Activated CD8-positive, alpha-beta memory T cell treated with anti-CD3 and anti-CD28 coated beads, Interleukin-2, amount 50 U/mL, for 1 hour (primary cell): Measurements from ENCODE around the gene KLF14.
"Not testable (repeated sequence)": the region's sequence is repeated elsewhere in the genome, so short reads cannot be mapped to it uniquely, and the experiment has no call there.

Experiments used
- DNase-seq: peaks from one replicate; pipeline ENCODE4 v3.0.0-alpha.2; 2020; ENCODE audit errors: extremely low read depth

KLF14 gene

DNA sequence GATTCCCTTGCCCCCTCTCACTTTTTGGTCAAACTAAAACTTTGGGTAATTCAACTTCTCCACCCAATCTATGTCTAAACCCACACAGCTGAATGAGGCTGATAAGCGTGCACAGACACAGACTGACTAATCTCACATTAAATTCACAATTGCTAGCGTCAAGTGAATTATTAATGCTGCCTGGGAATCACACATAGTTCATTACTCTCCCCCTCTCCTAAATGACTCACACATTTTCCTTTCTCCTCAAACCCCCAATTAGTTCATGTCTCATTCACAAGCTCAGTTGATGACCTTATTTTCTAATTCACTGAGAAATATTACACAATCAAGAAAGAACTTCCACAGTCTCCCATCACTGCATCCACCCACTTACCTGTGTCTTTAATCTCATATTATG is 14.5 kb downstream of the KLF14 start:
- DNase-seq, result no peak

DNA sequence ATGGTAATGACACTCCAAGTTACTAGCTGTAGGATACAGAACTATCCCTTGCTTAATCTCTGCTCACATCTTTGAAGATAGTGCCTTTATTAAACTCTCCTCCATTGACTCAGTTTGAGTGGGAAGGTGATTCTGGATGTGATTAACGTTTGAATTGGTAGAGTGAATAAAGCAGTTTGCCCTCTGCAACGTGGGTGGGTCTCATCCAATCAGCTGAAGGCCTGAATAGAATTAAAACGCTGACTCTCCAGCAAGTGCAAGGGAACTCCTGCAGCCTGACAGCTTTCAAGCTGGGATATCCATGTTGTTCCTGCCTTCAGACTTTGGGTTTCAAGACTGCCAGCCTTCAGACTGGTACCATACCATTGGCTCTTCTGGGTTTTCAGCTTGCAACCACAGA is 21.6 kb downstream of the KLF14 start:
- DNase-seq, result no peak

DNA sequence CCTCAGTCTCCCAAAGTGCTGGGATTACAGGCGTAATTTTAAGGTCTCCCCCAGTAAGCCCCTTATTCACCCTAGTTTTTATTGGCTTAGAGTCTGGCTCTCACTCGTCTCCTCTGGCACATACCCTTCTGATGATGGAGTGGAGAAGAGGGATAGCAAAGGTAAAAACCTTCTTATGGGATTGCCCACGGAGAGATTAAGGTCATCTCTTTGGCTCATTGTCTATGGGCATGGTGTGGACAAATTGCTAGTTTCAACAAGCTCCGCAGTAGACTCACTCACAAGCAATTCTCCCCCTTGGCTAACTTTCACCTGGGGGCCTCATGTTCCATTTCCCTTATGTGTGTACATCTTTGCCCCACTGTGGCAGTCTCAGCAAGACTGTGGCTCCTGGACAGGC is 25.2 kb downstream of the KLF14 start:
- no peak for DNase-seq

DNA sequence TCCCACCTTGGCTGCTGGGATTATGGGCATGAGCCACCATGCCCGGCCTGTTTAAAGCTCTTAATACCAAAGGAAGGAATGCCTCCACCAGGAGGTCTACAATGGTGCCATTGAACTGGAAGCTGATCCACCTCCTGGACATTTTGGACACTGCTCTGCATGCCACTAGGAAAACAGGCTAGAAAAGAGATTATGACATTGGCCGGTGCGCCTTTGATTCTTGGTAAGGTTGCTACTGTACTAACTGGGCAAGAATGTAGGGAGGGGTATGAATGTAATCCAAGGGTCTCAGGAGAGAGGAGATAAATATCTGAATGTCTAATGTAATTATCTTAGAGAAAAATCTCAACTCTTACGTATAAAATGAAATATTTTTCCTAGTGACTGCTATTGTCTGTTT is 26.0 kb downstream of the KLF14 start:
- no peak for DNase-seq

DNA sequence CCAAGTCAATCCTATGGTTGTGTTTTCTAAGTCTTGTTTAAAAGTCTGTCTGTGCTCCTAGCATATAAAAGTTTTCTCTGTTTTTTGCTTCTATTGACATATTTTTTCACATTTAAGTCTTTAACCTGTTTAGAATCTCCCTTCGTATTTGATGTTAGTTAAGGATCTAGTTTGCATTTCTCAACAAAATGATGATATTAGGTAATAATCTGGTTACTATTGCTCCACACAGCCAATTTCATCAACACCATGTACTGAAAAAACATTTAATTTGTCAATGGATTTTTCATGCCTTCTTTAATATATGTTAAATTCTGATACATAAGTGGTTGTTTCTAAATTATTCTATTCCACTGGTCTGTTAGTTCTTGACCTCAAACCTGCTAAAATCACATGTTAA is 30.2 kb downstream of the KLF14 start:
- DNase-seq, result no peak

DNA sequence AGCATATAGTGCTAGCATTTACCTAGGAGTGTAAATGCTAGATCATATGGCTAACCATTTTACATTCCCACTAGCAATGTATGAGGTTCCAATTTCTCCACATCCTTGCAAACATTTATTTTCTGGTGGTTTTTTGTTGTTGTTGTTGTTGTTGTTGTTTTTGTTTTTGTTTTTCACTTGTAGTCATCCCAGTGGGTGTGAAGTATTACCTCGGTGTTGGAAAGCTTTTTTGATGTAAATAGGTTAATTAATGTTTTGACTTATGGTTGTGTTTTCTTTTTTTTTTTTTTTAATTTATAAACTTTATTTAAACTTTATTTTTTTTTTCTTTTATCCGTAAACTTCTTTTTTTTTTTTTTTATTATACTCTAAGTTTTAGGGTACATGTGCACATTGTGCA is 32.4 kb downstream of the KLF14 start:
- DNase-seq, result no peak

DNA sequence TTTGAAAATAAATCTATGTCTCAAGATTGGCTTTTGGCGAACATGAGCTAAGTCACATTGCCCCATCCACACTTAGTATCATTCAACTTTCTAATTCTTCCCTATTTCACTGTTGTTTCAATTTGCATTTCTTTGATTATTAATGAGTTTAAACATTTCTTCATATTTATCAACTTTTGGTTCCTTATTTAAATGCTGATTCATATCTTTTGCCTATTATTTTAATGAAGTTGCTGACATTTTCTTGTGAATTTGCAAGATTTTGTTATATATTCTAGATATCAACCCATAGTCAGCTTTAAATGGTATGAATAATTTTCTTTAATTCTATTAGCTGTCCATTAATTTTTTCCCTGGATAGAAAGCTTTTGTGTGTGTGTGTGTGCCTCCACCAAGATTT is 33.2 kb downstream of the KLF14 start:
- no peak for DNase-seq

DNA sequence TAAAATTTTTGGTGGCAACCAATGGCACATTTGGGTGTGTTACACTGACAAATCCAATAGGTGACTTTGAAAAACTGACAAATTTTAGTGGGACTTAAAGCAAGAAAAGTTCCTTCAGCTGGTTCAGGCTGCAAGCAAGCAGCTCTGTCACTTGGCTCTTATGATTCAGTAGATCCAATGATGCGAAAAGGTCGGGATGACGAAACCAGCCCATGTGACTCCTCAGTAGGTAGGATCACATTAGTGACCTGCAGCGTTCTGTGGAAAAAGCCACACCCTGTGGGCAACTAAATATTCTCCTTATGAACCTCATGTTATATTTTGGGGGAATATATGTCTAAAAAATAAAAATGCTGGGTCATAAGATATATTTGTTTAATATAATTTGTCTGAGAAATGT is 34.3 kb downstream of the KLF14 start:
- DNase-seq, result no peak

DNA sequence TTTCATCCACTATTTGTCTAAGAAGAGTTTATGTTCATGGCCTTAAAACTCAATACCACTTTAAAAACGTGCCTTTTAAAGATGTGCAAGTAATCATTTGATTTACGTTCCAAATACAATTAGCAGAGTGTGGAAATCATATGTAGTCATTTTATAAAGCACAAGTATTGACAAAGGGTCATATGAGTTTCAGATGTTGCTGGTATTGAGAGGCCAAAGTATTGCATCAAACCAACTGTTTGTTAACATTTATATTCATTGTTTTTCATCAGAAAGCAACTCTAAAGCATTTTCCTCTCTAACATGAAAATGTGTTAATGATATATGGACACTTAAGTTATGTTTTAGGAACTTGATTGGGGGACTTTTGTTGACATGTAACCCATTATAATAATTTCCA is 36.2 kb downstream of the KLF14 start:
- DNase-seq, result no peak

DNA sequence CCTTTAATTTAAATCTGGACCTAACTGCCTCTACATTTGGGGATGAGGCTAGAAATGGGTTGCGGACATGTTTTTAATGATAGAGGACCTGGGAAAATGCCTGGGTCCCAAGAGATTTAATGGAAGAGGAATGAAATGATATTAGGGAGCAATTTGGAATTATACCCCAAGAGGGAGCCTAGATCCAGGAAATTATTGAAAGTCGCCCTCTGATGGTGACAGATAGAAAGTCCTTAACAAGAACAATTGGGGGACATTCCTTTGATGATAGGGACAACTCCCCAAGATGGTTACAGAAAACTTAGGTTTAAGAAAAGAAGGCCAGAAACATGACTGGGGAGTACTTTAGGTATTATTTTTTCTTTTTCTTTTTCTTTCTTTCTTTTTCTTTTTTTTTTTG is 38.2 kb downstream of the KLF14 start:
- DNase-seq, result no peak

DNA sequence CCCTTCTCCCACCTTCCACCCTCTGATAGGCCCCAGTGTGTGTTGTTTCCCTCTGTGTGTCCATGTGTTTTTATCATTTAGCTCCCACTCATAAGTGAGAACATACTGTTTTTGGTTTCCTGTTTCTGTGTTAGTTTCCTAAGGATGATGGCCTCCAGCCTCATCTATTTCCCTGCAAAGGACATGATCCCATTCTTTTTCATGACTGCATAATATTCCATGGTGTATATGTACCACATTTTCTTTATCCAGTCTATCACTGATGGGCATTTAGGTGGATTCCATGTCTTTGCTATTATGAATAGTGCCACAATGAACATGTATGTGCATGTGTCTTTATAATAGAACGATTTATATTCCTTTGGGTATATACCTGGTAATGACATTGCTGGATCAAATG is 41.6 kb downstream of the KLF14 start:
- DNase-seq, result not testable (repeated sequence)

DNA sequence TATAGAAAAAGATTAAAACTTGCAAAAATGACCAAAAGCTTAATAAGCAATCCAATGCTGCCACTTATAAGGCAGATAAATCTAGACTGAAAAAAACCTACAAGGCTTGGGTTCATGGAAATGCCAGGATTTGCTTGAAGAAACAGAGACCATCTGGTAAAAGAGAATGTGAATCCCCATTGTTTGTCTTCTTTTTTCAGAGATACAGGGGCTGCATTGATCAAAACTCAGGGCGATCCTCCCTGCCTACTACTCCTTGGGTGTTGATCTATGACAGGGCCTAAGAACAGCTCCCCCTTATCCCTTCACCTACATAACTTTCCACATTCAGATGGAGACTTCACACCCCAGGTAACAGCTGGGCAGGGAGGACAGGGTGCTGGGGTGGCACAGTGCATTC is 44.3 kb downstream of the KLF14 start:
- DNase-seq, result no peak

DNA sequence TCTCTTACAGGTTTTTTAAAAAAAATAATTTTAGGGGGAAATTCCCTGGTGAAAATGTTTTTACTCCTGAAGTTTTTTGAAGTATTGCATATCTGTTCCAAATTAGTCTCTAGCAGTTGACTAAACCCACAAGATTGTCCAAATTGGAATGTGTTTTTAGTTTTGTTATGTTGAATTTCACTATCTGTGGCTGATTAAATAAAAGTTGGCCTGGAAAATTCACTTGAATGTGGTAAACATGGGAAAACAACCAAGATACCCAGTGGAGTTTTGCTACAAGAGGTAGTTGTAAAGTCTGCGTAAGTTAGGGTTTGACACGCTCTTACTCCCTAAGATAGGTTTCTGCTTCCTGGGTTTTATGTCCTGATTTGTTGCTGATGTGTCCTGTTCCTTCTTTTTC is 51.0 kb downstream of the KLF14 start:
- no peak for DNase-seq
